Stimulated activated naive B cell treated with anti-CD40 and anti-IgM and Interleukin-4, amounts not matched to agents 10 μg/mL and 1 μg/mL and 100 μg/mL, for 72 hours (primary cell): ENCODE results near the gene IDH3A.
A peak's percentile ranks its signal among the peaks of the same experiment; 100 is the strongest.

Experiments
- ATAC-seq, 2 donors: fragments of 150-1000 bp; cut with Tn5 transposase; replicated peaks; 2 replicates each; pipeline ENCODE4 v1.10.0; 2021; ENCODE audit warnings: moderate library complexity in 1 of 2
- DNase-seq: peaks from one replicate; pipeline ENCODE4 v3.0.0; 2021
- H3K27ac Mint-ChIP-seq: one replicate; pipeline ENCODE4 v1.8.0; 2022; ENCODE audit warnings: mild to moderate bottlenecking, mixed read lengths
- H3K27me3 Mint-ChIP-seq, 2 donors: one replicate each; pipeline ENCODE4 v1.8.0; 2022; ENCODE audit warnings: mixed read lengths in 2 of 2
- H3K36me3 Mint-ChIP-seq, 2 donors: one replicate each; pipeline ENCODE4 v1.8.0; 2022; ENCODE audit warnings: mixed read lengths in 2 of 2, mild to moderate bottlenecking in 1 of 2
- H3K4me1 Mint-ChIP-seq, 2 donors: one replicate each; pipeline ENCODE4 v1.8.0; 2022; ENCODE audit warnings: mixed read lengths in 2 of 2, mild to moderate bottlenecking in 1 of 2
- H3K4me3 Mint-ChIP-seq, 2 donors: one replicate each; pipeline ENCODE4 v1.8.0; 2022; ENCODE audit warnings: mild to moderate bottlenecking in 2 of 2, mixed read lengths in 2 of 2, moderate library complexity in 1 of 2
- H3K9me3 Mint-ChIP-seq, 2 donors: one replicate each; pipeline ENCODE4 v1.8.0; 2022; ENCODE audit warnings: mixed read lengths in 2 of 2, mild to moderate bottlenecking in 1 of 2

IDH3A gene

DNA sequence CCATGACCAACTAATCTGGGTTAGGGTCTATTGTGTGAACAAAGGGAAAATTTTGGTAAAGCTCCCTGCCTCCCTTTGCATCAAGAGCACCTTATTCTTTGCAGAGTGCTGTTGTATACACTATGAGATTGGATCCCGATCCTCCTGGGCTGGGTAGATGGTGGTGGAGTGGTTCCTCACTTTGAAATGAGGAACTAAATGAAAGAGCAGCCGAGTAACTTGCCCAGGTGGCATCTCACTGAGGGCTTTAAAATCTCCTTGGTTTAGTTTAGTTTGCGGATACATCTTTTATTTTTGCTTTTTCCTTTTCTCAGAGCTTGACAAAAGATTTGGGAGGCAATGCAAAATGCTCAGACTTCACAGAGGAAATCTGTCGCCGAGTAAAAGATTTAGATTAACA lies 19.4 kb downstream of the IDH3A start:
- DNase-seq (no peak), ATAC-seq (peak in 1 of 2 donors; percentile 23)
- Mint-ChIP-seq H3K4me1 (peaks cover 38 to 63% of the 10 kb centered on the region in 2 donors), H3K27ac (peak overlapping the region; percentile 79), H3K27me3 (no peaks in the 10 kb centered on the region), H3K4me3 (peak overlapping the region in 1 of 2 donors; percentile 53), H3K9me3 (peaks cover 0 to 1% of the 10 kb centered on the region in 2 donors), H3K36me3 (peaks cover 47 to 61% of the 10 kb centered on the region in 2 donors)

DNA sequence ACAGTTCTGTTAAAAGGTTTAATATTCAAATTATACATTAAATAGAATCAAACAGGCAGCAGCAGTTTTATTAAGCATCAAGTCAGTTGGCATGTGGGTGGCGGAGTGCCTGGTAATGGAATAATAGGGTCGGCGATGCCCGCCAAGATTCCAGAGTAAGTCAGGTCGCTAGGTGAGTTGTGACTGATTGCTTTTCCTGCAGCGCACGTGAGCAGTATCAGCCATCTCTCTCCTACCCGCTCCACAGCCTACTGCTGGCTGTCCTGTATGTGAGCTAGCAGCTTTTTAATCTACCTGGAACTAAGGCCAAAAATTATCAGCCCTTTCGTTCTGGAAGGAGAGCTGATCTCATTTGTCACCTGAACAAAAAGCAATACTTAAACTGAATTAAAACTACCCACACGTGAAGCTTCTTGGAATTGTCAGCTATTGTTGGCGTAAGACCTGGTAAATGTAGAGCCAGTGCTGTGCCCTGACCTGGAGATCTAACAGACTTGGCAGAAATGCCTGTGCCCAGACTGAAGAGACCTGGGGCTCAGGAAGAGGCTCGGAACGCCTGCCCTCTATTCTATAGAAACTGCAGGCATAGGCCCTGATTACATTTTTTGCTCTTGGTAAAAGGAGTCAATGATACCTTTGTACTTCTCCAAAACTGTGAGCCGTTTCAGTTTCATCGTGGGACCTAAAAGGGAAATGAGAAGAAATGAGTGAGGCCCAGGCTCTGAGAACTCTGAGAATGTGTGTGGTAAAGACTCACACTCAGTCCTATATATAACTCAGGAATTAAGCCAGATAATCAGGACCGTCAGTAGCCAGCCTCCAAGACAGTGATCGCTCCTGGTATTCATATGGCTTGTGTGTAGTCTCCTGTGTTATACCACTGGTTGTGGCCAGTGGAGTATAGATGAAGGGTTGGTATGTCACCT lies 21.9 kb downstream of the IDH3A start:
- Mint-ChIP-seq H3K27ac (peak overlapping the region; percentile 90), H3K9me3 (peaks cover 1 to 3% of the 10 kb centered on the region in 2 donors), H3K4me1 (peaks cover 55 to 79% of the 10 kb centered on the region in 2 donors), H3K4me3 (peak overlapping the region; percentile 64 to 66), H3K36me3 (peaks cover 39 to 50% of the 10 kb centered on the region in 2 donors), H3K27me3 (no peaks in the 10 kb centered on the region)
- ATAC-seq: peak; percentile 85 to 87
- peak; percentile 35 for DNase-seq

DNA sequence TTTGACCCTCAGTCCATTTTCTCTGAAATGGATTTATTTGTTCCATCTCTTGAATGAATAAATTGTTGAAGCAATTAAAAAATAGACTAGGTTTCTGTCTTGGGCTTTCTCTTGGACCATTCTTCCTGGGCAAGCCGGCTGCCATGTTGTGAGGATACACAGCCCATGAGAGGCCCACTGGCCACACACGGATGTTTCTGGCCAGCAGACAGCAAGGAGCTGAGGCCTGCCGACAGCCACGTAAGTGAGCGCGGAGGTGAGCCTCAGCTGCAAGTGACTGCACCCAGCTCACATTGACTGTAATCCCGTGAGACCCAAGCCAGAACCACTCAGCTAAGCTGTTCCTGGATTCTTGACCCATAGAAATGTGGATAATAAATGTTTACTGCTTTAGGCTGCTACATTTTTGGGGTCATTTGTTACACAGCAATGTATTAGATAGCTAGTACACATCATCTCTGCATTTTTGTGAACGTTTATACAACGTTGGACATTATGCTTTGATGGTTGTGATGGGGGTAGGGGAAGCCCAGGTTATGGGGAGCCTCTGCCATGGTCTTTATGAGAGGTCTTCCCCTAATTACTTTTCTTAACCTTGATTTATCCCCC lies 22.8 kb downstream of the IDH3A start:
- no peak for DNase-seq
- ATAC-seq: no peak
- H3K9me3 Mint-ChIP-seq: peaks cover 1 to 3% of the 10 kb centered on the region in 2 donors
- H3K4me3 Mint-ChIP-seq: no peak overlapping the region
- peaks cover 34 to 47% of the 10 kb centered on the region in 2 donors for H3K36me3 Mint-ChIP-seq
- H3K4me1 Mint-ChIP-seq: peaks cover 52 to 79% of the 10 kb centered on the region in 2 donors
- H3K27ac Mint-ChIP-seq: peak overlapping the region; percentile 90
- H3K27me3 Mint-ChIP-seq: no peaks in the 10 kb centered on the region

DNA sequence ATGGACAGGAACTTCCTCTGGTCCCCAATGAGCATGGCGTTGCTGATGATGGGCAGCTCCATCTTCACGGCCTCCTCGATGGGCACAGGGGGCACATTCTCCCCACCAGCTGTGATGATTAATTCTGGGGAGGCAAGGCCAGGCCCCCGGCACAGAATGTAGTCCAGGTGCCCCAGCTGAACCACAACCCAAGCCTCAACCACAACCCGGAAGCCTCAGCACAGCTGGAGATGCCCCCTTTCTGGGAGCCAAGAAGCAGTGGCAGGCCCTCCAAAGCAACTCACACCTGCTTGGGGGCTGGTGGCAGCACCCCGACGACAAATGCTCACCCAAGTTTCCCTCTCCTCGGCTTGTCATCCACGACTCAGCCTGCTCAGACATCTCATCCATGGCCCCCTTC lies 25.2 kb downstream of the IDH3A start:
- Mint-ChIP-seq H3K4me1 (peaks cover 44 to 61% of the 10 kb centered on the region in 2 donors), H3K4me3 (peak overlapping the region in 1 of 2 donors; percentile 71), H3K36me3 (peaks cover 25 to 31% of the 10 kb centered on the region in 2 donors), H3K27me3 (no peaks in the 10 kb centered on the region), H3K27ac (peak overlapping the region; percentile 70), H3K9me3 (peaks cover 1 to 3% of the 10 kb centered on the region in 2 donors)
- DNase-seq (no peak), ATAC-seq (peak; percentile 24)

DNA sequence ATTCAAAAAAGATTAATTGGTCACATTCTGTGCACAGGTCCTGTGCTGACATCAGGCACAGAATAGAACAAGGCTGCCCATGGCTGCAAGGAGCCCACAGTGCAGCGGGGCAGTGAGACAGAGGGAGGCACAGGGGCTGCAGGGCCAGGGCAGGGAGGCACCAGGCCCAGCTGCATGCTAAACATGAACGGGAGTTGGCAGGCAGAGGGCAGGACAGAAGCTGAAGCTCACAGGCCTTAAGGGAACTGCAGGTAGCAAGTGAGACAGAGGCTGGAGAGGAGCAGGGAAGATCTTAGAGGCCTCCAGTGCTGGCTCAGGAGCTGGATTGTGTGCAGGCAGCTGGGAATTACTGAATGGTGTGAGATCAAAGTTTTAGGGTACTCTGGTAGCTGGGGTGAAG lies 26.2 kb downstream of the IDH3A start:
- DNase-seq (no peak), ATAC-seq (no peak)
- peaks cover 41 to 55% of the 10 kb centered on the region in 2 donors for H3K4me1 Mint-ChIP-seq
- H3K27ac Mint-ChIP-seq: no peak overlapping the region
- no peaks in the 10 kb centered on the region for H3K27me3 Mint-ChIP-seq
- no peak overlapping the region for H3K4me3 Mint-ChIP-seq
- peaks cover 1 to 3% of the 10 kb centered on the region in 2 donors for H3K9me3 Mint-ChIP-seq
- peaks cover 20 to 26% of the 10 kb centered on the region in 2 donors for H3K36me3 Mint-ChIP-seq

DNA sequence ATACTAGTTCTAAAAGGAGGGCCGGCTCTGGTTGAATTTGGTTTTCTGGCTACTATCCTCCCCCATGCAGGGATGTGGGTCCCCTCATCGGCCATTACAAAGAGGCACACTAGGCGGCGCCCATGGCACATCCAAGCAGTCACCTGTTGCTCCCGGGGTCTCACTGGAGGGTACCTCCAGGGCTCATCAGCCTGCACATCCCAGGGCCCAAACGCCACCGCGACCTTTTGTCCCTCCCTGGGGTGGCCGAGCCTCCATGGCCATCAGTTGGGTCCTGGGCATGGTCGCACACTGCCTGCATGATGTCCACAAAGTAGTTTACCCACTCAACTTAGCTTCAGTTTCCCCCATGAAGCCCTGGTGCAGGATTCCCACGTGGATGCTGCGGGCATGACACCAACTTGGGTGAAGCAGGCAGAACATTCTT lies 28.3 kb downstream of the IDH3A start:
- Mint-ChIP-seq H3K27me3 (no peaks in the 10 kb centered on the region), H3K27ac (no peak overlapping the region), H3K9me3 (peaks cover 1 to 3% of the 10 kb centered on the region in 2 donors), H3K4me1 (peaks cover 29 to 34% of the 10 kb centered on the region in 2 donors), H3K36me3 (peaks cover 14 to 17% of the 10 kb centered on the region in 2 donors), H3K4me3 (no peak overlapping the region)
- peak; percentile 29 to 31 for ATAC-seq
- no peak for DNase-seq

DNA sequence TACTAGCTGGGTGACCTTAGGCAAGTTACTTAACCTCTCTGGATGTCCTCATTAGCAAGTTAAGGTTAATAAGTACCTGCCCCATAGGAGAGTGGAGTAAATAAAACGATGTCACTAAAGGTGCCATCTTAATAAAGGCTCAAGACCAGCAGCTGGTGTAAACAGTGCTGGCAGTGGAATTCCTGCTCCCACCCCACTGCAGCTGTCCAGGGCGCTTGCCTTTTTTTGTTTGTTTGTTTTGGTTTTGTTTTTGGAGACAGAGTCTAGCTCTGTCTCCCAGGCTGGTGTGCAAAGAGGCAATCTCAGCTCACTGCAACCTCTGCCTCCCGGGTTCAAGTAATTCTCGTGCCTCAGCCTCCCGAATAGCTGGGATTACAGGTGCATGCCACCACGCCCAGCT lies 28.9 kb downstream of the IDH3A start:
- Mint-ChIP-seq H3K4me1 (peaks cover 25 to 28% of the 10 kb centered on the region in 2 donors), H3K36me3 (peaks cover 10 to 11% of the 10 kb centered on the region in 2 donors), H3K9me3 (peaks cover 1 to 3% of the 10 kb centered on the region in 2 donors), H3K27me3 (no peaks in the 10 kb centered on the region), H3K4me3 (no peak overlapping the region), H3K27ac (no peak overlapping the region)
- no peak for DNase-seq
- ATAC-seq: no peak

DNA sequence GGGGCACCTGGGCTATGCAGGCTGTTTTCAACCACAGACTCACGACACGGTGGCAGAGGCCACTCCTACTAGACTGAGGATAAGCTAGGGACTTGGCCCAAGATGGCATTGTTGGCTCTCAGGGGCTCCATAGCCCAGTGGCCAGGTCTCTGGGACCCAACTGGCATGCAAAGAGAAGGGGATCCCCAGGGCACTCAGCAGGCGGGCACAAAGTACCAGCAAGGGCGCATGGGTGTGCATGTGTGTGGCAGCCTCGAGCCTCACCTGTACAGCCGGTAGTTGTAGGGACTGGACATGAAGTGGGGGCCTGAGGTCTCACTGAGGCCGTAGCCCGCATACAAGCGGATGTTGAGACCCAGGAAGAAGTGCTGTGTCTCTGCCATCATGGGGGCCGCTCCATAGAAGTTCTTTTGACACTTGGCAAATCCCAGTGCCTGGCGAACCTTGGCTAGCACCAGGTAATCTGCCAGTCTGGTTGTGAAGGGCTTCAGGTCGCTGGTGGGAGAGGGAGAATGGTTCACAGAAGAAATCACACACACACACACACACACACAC lies 30.2 kb downstream of the IDH3A start:
- Mint-ChIP-seq H3K4me3 (no peak overlapping the region), H3K4me1 (peaks cover 15% of the 10 kb centered on the region in 2 donors), H3K9me3 (peaks cover 0 to 3% of the 10 kb centered on the region in 2 donors), H3K27me3 (no peaks in the 10 kb centered on the region), H3K36me3 (peaks cover 3 to 4% of the 10 kb centered on the region in 2 donors), H3K27ac (no peak overlapping the region)
- no peak for ATAC-seq
- no peak for DNase-seq

DNA sequence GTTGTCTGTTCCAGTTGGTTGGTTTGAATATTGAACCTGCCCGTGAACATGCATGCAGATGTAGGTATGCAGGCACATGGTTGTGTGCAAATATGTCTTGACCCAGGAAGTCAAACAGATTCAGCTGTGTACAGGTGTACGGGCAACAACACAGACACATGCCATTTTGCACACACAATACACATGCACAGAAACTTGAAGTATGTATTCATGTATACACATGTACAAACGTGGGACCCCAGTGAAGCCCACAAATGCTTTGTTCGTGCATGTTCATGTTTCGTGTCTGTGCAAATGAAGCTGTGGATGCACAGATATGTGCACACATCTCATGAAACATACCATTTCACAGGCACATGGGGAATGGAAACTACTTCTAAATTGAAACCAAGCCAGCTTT lies 30.7 kb downstream of the IDH3A start:
- Mint-ChIP-seq H3K36me3 (peaks cover 0 to 1% of the 10 kb centered on the region in 2 donors), H3K9me3 (no peaks in the 10 kb centered on the region), H3K27me3 (peaks cover 0 to 3% of the 10 kb centered on the region in 2 donors), H3K4me1 (peaks cover 9% of the 10 kb centered on the region in 2 donors), H3K27ac (no peak overlapping the region), H3K4me3 (no peak overlapping the region)
- ATAC-seq (no peak), DNase-seq (no peak)

DNA sequence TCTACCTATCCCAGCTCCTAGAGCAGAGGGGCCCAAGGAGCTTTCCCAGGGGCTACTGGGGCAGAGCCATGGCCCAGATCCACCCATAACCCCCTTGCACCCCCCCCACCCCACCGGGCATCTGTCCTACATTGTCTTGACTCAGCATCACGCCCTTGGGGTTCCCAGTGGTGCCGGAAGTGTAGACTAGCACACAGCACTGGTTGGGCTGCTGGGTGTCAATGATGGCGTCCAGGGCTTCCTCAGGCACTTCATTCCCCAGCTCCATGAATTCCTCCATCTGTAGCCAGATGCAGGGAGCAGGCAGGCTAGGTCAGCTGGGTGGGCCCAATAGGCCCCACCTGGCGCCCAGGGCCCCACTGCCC lies 33.2 kb downstream of the IDH3A start:
- DNase-seq (no peak), ATAC-seq (no peak)
- peaks cover 10 to 11% of the 10 kb centered on the region in 2 donors for H3K27me3 Mint-ChIP-seq
- no peak overlapping the region for H3K27ac Mint-ChIP-seq
- peaks cover 0 to 1% of the 10 kb centered on the region in 2 donors for H3K36me3 Mint-ChIP-seq
- H3K4me1 Mint-ChIP-seq: peaks cover 0 to 3% of the 10 kb centered on the region in 2 donors
- no peak overlapping the region for H3K4me3 Mint-ChIP-seq
- no peaks in the 10 kb centered on the region for H3K9me3 Mint-ChIP-seq

DNA sequence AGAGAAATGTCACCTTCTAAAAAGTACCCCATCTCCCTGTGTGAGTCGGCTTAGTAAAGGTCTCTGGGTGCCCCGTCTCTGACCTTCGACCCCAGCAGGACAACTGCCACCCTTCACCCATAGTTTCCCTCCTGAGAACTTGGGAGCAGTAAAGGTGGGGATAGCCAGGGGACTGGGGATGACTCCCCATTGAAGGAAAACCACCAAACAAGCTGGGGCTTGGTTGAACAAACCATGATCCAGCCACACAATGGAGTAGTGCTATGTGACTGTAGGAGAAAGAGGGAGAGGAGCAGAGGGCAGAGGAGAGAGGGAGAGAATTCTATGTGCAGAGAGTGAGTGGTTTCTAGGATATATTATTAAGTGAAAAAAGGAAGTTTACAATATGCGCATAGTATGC lies 33.7 kb downstream of the IDH3A start:
- H3K4me3 Mint-ChIP-seq: no peak overlapping the region
- H3K4me1 Mint-ChIP-seq: peaks cover 0 to under 1% of the 10 kb centered on the region in 2 donors
- peaks cover 0 to 1% of the 10 kb centered on the region in 2 donors for H3K36me3 Mint-ChIP-seq
- H3K9me3 Mint-ChIP-seq: no peaks in the 10 kb centered on the region
- no peak for DNase-seq
- no peak overlapping the region for H3K27ac Mint-ChIP-seq
- H3K27me3 Mint-ChIP-seq: peaks cover 10 to 11% of the 10 kb centered on the region in 2 donors
- ATAC-seq: no peak

DNA sequence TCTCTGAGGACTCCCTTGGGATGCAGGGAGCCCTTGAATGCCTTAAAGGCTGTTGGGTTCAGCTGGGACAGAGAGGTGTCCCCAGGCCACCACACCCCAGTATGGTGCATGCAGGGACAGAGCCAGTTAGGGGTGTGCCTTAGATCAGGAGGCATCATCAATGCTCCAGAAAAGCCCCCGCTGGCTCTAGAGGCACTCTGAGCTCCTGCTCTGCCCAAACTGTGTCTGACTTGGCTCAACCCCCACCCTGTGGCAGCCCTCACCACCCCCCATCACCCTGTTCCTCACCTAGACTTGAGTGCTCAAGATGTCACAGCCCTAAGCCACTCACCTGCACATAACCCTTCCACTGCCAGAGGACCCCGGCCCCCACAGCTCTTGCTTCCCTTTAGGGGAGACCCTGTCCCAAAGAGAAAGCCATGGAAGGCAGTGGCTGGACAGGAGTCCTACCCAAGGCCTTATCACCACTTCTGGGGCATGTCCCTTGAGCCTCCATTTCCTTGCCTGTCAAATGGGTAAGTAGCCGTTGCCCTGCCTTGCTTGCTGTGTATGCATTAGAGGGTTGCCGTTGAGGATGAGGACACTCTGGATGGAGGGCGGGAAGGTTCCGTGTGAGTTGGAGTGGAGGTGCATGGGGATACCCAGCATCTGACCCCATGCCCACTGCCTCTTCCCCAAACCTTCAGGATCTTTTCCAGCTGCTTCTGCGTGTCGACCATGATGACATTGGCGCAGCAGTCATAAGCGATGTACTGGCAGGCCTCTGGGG lies 43.8 kb downstream of the IDH3A start:
- Mint-ChIP-seq H3K27ac (no peak overlapping the region), H3K36me3 (no peaks in the 10 kb centered on the region), H3K4me3 (no peak overlapping the region), H3K4me1 (peaks cover 2 to 7% of the 10 kb centered on the region in 2 donors), H3K27me3 (peaks cover 0 to 4% of the 10 kb centered on the region in 2 donors), H3K9me3 (peaks cover 2 to 4% of the 10 kb centered on the region in 2 donors)
- ATAC-seq (no peak), DNase-seq (no peak)

DNA sequence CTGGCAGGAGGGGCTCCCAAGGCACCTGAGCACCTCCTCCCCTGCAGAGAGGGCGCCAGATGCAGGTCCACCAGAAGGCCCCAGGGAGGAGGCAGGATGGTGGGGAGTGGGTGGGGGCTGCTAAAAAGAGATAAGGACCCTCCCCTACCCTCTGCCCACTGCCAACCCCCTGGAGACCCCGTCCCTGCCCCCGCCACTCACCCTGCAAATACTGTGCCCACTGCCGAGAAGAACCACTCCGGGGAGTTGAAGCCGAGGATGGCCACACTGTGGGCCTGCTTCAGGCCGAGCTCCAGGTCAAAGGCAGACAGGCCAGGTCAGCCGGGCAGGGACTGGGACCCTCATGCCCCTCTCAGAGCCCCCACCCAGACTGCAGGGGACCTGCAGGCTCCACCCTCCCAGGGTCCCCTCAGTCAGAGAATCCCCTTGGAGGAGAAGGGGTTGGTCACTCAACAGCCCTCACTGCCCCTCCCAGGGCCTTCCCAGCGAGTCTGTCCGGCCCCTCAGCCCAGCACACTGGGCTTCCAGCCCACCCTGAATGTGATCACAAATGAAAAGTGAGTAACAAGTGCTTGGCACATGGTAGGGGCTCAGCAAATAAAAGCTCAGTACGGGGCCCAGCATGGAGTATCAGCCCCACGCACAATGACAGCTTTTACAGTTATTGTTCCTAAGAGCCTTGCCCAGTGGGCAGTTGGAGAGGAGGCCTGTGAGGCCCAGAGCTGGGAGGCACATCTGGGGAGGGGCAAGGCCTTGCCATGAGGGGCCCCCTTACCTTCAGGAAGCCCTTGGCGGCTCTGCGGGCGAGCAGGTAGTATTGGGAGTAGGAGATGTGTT lies 44.8 kb downstream of the IDH3A start:
- no peak overlapping the region for H3K4me3 Mint-ChIP-seq
- H3K27ac Mint-ChIP-seq: no peak overlapping the region
- H3K9me3 Mint-ChIP-seq: peaks cover 2 to 4% of the 10 kb centered on the region in 2 donors
- ATAC-seq (no peak), DNase-seq (no peak)
- H3K27me3 Mint-ChIP-seq: peaks cover 0 to 4% of the 10 kb centered on the region in 2 donors
- no peaks in the 10 kb centered on the region for H3K36me3 Mint-ChIP-seq
- H3K4me1 Mint-ChIP-seq: peaks cover 2 to 7% of the 10 kb centered on the region in 2 donors
